Body of pancreas (tissue), 4 donors: ENCODE measurements around the gene SLC12A7. TPM values are rescaled to one million over a fixed set of nuclear protein-coding genes. Genes with fewer than 3 reads are reported as not detected.

Source experiments
- ATAC-seq: fragments of 150-250 bp; one replicate; pipeline ENCODE4 v1.9.1; 2016
- DNase-seq, 4 donors: peaks; one replicate each; pipeline ENCODE4 v3.0.0-alpha.2; 2019
- H3K27ac ChIP-seq, 4 donors: fragments of 200-600 bp; sonication (generic); 1 replicate in 3 of 4; 2 replicates in 1 of 4; pipeline versions ENCODE4 v1.5.1 to v1.6.1; 2016 to 2019; ENCODE audit warnings: mild to moderate bottlenecking in 1 of 4, mixed read lengths in 1 of 4, moderate library complexity in 1 of 4
- H3K27me3 ChIP-seq, 2 donors: fragments of 200-600 bp; sonication (generic); one replicate each; pipeline ENCODE4 v1.6.0; 2016; ENCODE audit warnings: mild to moderate bottlenecking in 1 of 2
- H3K36me3 ChIP-seq, 2 donors: fragments of 200-600 bp; sonication (generic); replicated peaks in 1 of 2; 2 replicates each; pipeline ENCODE4 v1.5.1; 2016; ENCODE audit warnings: low read depth in 2 of 2; ENCODE audit not compliant: insufficient read depth in 1 of 2
- H3K4me1 ChIP-seq: fragments of 200-600 bp; sonication (generic); one replicate; pipeline ENCODE4 v1.6.0; 2016
- H3K4me3 ChIP-seq, 2 donors: fragments of 200-600 bp; sonication (generic); 1 replicate in 1 of 2; 2 replicates in 1 of 2; pipeline ENCODE4 v1.5.1; 2016 to 2019
- H3K9me3 ChIP-seq, 3 donors: fragments of 200-600 bp; sonication (generic); 1 replicate in 2 of 3; 2 replicates in 1 of 3; pipeline ENCODE4 v1.5.1; 2016
- POLR2A ChIP-seq, 3 donors: fragments of 450-650 bp; IDR thresholded peaks; one replicate each; pipeline ENCODE4 v1.6.1; 2016; ENCODE audit warnings: antibody characterized with exemption in 3 of 3, mild to moderate bottlenecking in 2 of 3
- WGBS, 2 donors: methylation state at CpG; one replicate each; pipeline ENCODE4 v1.1.5; 2017; 5-methylcytosine and 5-hydroxymethylcytosine counted together
- intact Hi-C: fragments of 100-400 bp; cut with DNase I; formaldehyde crosslinking; loops from one replicate; pipeline ENCODE4 v1.15.1; 2023
- total RNA-seq, 2 donors: library from RNA; depleted of rRNA; stranded (reverse); fragments of >200 nt; gene quantifications; one replicate each; pipeline ENCODE4 v1.1.0, GENCODE V29; 2016
- TF ChIP-seq, protein P1 (sequence below), 7 experiments: fragments of 450-650 bp in 4 of 7; fragments of 200-600 bp in 3 of 7; sonication (generic) in 3 of 7; IDR thresholded peaks; one replicate each; pipeline ENCODE4 v1.5.1; 2016 to 2019; ENCODE audit warnings: antibody characterized with exemption in 7 of 7

Gene SLC12A7
- total RNA-seq, 2 donors from 2014 or later, result 35.5 to 42.8 TPM

DNA sequence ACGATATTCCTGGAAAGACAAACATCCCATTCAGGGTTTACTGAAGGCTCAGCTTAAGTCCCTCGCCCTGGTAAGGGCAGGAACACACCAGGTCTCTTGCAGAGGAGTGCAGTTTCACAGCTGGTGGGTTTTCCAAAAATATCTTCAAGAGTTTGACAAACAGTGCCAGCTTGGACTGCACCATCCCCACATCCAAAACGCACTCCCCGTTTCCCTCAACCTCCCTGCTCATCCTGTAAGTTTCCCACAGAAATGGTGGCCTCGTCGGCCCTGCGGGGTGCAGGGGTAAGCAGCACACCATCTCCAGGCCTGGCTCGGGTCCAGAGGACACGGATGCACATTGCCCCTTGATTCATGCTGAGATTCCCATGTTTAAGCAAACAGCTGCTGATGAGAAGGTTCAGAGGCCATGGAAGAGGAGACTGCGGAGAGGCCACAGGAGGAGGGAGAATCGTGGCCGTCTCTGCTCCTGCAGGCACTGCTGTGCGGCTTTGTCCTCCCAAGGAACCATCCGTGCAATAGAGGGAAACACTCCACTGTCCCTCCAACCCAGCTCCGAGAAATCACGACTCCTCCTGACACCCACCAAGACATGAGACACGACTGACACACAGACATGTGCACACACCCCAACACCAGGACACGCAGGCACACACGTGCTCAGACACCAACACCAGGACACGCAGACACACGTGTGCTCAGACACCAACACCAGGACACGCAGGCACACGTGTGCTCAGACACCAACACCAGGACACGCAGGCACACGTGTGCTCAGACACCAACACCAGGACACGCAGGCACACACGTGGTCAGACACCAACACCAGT, 24.0 kb upstream of the SLC12A7 start:
- Histone ChIP-seq H3K36me3 (no peaks in the 10 kb centered on the region), H3K9me3 (no peaks in the 10 kb centered on the region), H3K4me3 (no peak overlapping the region), H3K27me3 (no peaks in the 10 kb centered on the region), H3K4me1 (peaks cover 35% of the 10 kb centered on the region), H3K27ac (no peak overlapping the region)
- DNase-seq, result peak in 1 of 4 donors; percentile 10
- intact Hi-C loops, result no loop called here
- TF ChIP-seq, protein P1, sequence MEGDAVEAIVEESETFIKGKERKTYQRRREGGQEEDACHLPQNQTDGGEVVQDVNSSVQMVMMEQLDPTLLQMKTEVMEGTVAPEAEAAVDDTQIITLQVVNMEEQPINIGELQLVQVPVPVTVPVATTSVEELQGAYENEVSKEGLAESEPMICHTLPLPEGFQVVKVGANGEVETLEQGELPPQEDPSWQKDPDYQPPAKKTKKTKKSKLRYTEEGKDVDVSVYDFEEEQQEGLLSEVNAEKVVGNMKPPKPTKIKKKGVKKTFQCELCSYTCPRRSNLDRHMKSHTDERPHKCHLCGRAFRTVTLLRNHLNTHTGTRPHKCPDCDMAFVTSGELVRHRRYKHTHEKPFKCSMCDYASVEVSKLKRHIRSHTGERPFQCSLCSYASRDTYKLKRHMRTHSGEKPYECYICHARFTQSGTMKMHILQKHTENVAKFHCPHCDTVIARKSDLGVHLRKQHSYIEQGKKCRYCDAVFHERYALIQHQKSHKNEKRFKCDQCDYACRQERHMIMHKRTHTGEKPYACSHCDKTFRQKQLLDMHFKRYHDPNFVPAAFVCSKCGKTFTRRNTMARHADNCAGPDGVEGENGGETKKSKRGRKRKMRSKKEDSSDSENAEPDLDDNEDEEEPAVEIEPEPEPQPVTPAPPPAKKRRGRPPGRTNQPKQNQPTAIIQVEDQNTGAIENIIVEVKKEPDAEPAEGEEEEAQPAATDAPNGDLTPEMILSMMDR (IDR thresholded peaks at IDR 0.05), result no peak
- no peak for TF ChIP-seq POLR2A (IDR thresholded peaks at IDR 0.05)
- ATAC-seq, result no peak
- 70 to 81% methylated on average over 16 to 27 of the region's 27 CpGs for whole genome bisulfite sequencing, 2 donors

- Histone ChIP-seq H3K27me3 (no peaks in the 10 kb centered on the region), H3K9me3 (no peaks in the 10 kb centered on the region), H3K36me3 (no peaks in the 10 kb centered on the region), H3K27ac (no peak overlapping the region), H3K4me1 (peaks cover 35% of the 10 kb centered on the region), H3K4me3 (no peak overlapping the region)
- ATAC-seq, result no peak
- intact Hi-C loops, result loop anchor here (5.0 kb wide), 1 partner anchor 37 kb away; no protein-coding TSS in a partner anchor
- peak; percentile 35 to 64 (median 52) for DNase-seq
- 34 to 48% methylated on average over 14 of the region's 14 CpGs for WGBS, 2 donors
- TF ChIP-seq, protein P1 (IDR thresholded peaks at IDR 0.05), result peak; percentile 12 to 60 (median 41)
- TF ChIP-seq POLR2A (IDR thresholded peaks at IDR 0.05), result no peak
Measured at GRCh38 chr5:1134478-1134877, 22.6 kb upstream of the SLC12A7 start.

- H3K4me1 ChIP-seq, result peaks cover 39% of the 10 kb centered on the region
- H3K27me3 ChIP-seq, result no peaks in the 10 kb centered on the region
- intact Hi-C loops, result loop anchor here (5.0 kb wide), 1 partner anchor 36 kb away; no protein-coding TSS in a partner anchor
- ATAC-seq (no peak), DNase-seq (no peak)
- WGBS, 2 donors, result 74 to 86% methylated on average over 4 to 17 of the region's 17 CpGs
- no peaks in the 10 kb centered on the region for H3K9me3 ChIP-seq
- no peak overlapping the region for H3K27ac ChIP-seq
- no peak overlapping the region for H3K4me3 ChIP-seq
- no peaks in the 10 kb centered on the region for H3K36me3 ChIP-seq
- no peak for TF ChIP-seq POLR2A (IDR thresholded peaks at IDR 0.05)
- TF ChIP-seq, protein P1 (IDR thresholded peaks at IDR 0.05), result no peak
Measured at GRCh38 chr5:1133510-1134201, 21.8 kb upstream of the SLC12A7 start.

GRCh38 chr5:1133108-1133507, 21.2 kb upstream of the SLC12A7 start:
- no peaks in the 10 kb centered on the region for H3K36me3 ChIP-seq
- peaks cover 45% of the 10 kb centered on the region for H3K4me1 ChIP-seq
- no peak overlapping the region for H3K4me3 ChIP-seq
- no peaks in the 10 kb centered on the region for H3K9me3 ChIP-seq
- H3K27ac ChIP-seq, result no peak overlapping the region
- WGBS, 2 donors, result 90 to 92% methylated on average over 7 to 9 of the region's 9 CpGs
- no peaks in the 10 kb centered on the region for H3K27me3 ChIP-seq
- intact Hi-C loops, result loop anchor here (5.0 kb wide), 1 partner anchor 36 kb away; no protein-coding TSS in a partner anchor
- DNase-seq (no peak), ATAC-seq (no peak)
- TF ChIP-seq, protein P1 (IDR thresholded peaks at IDR 0.05), result no peak
- TF ChIP-seq POLR2A (IDR thresholded peaks at IDR 0.05), result no peak
